Measurements from ENCODE around the gene TMF1. TPM values are rescaled to one million over a fixed set of nuclear protein-coding genes. Genes with fewer than 3 reads are reported as not detected.

Gene TMF1
- total and polyA plus RNA-seq, 7 experiments from 2014 or later, result 36.1 to 71.8 (median 47.7) TPM

- H3K4me3 ChIP-seq (ENCODE audit: low read length), result peak overlapping the region; percentile 46
- peak overlapping the region; percentile 87 to 99 (median 94) for H3K4me3 Mint-ChIP-seq
- no peak for DNase-seq
- CTCF ChIA-PET, result interaction anchor here (0.6 kb wide), 1 partner anchor 205 kb away, joined by 8 read pairs; no protein-coding TSS in a partner anchor
- H3K4me1 Mint-ChIP-seq, result peaks cover 52 to 74% (median 66%) of the 10 kb centered on the region in 7 donors
- H3K27me3 Mint-ChIP-seq, result no peaks in the 10 kb centered on the region
- H3K27me3 ChIP-seq (ENCODE audit: control insufficient read depth in 2 of 2, insufficient read depth in 2 of 2, low read length in 2 of 2), result no peaks in the 10 kb centered on the region
- intact Hi-C loops (cut with micrococcal nuclease), result loop anchor here in 1 of 2 donors (2.0 to 10.0 kb wide), 2 partner anchors 112 to 1978 kb away; no protein-coding TSS in a partner anchor
- H3K36me3 Mint-ChIP-seq, result peaks cover 0 to 49% (median 17%) of the 10 kb centered on the region in 5 donors
- no peaks in the 10 kb centered on the region for H3K9me3 ChIP-seq (ENCODE audit: control insufficient read depth in 2 of 3, low read length in 3 of 3)
- peak overlapping the region; percentile 54 to 98 (median 84) for H3K27ac Mint-ChIP-seq
- no peak for ATAC-seq
- POLR2A ChIA-PET, result interaction anchor here (0.6 to 10.9 kb wide), 7 partner anchors 6 to 35 kb away, joined by 3 to 103 read pairs (median 4); partner anchors contain the start of gene TMF1
- peaks cover 0 to 5% (median 0%) of the 10 kb centered on the region in 3 experiments for H3K36me3 ChIP-seq (ENCODE audit: control insufficient read depth in 2 of 3, insufficient read depth in 3 of 3, low read length in 3 of 3)
- peaks cover 61 to 64% of the 10 kb centered on the region in 2 donors for H3K4me1 ChIP-seq (ENCODE audit: control insufficient read depth in 2 of 2, insufficient read depth in 2 of 2, low read length in 2 of 2)
- peaks cover 0 to 2% (median 0%) of the 10 kb centered on the region in 11 donors for H3K9me3 Mint-ChIP-seq
- peak overlapping the region; percentile 76 for H3K27ac ChIP-seq (ENCODE audit: low read depth, low read length)
Observed at GRCh38 chr3:69087030-69087791, 35.1 kb upstream of the TMF1 start.

GRCh38 chr3:69085833-69086722 is 33.9 kb upstream of the TMF1 start:
- Mint-ChIP-seq H3K27me3 (no peaks in the 10 kb centered on the region), H3K27ac (peak overlapping the region; percentile 92 to 99 (median 98)), H3K4me1 (peaks cover 54 to 76% (median 68%) of the 10 kb centered on the region in 7 donors), H3K36me3 (peaks cover 0 to 44% (median 17%) of the 10 kb centered on the region in 5 donors), H3K4me3 (peak overlapping the region; percentile 88 to 99 (median 97)), H3K9me3 (peaks cover 0 to 2% (median 0%) of the 10 kb centered on the region in 11 donors)
- ATAC-seq (no peak), DNase-seq (peak in 5 of 9 donors; percentile 27 to 62 (median 40))
- POLR2A ChIA-PET, result interaction anchor here (0.9 to 10.9 kb wide), 9 partner anchors 7 to 65 kb away, joined by 3 to 103 read pairs (median 4); partner anchors contain the start of gene TMF1
- Histone ChIP-seq H3K4me3 (ENCODE audit: low read length) (peak overlapping the region; percentile 89), H3K27me3 (ENCODE audit: control insufficient read depth in 2 of 2, insufficient read depth in 2 of 2, low read length in 2 of 2) (no peaks in the 10 kb centered on the region), H3K36me3 (ENCODE audit: control insufficient read depth in 2 of 3, insufficient read depth in 3 of 3, low read length in 3 of 3) (peaks cover 0 to 5% (median 0%) of the 10 kb centered on the region in 3 experiments), H3K4me1 (ENCODE audit: control insufficient read depth in 2 of 2, insufficient read depth in 2 of 2, low read length in 2 of 2) (peaks cover 62 to 64% of the 10 kb centered on the region in 2 donors), H3K9me3 (ENCODE audit: control insufficient read depth in 2 of 3, low read length in 3 of 3) (no peaks in the 10 kb centered on the region), H3K27ac (ENCODE audit: low read depth, low read length) (peak overlapping the region; percentile 76)
- CTCF ChIA-PET, result no interaction called here
- intact Hi-C loops (cut with micrococcal nuclease), result loop anchor here (2.0 to 10.0 kb wide), 3 partner anchors 113 to 1979 kb away; partner anchors contain the start of gene SUCLG2 (in 1 of the 2)

- H3K27me3 Mint-ChIP-seq, result no peaks in the 10 kb centered on the region
- intact Hi-C loops (cut with micrococcal nuclease), result loop anchor here (2.0 to 10.0 kb wide), 2 partner anchors 1430 to 1980 kb away; partner anchors contain the start of gene SUCLG2 (in 1 of the 2)
- H3K27ac Mint-ChIP-seq, result peak overlapping the region; percentile 92 to 99 (median 98)
- Histone ChIP-seq H3K36me3 (ENCODE audit: control insufficient read depth in 2 of 3, insufficient read depth in 3 of 3, low read length in 3 of 3) (peaks cover 0 to 5% (median 0%) of the 10 kb centered on the region in 3 experiments), H3K4me3 (ENCODE audit: low read length) (peak overlapping the region; percentile 89), H3K27ac (ENCODE audit: low read depth, low read length) (peak overlapping the region; percentile 76), H3K9me3 (ENCODE audit: control insufficient read depth in 2 of 3, low read length in 3 of 3) (no peaks in the 10 kb centered on the region), H3K27me3 (ENCODE audit: control insufficient read depth in 2 of 2, insufficient read depth in 2 of 2, low read length in 2 of 2) (no peaks in the 10 kb centered on the region), H3K4me1 (ENCODE audit: control insufficient read depth in 2 of 2, insufficient read depth in 2 of 2, low read length in 2 of 2) (peaks cover 63% of the 10 kb centered on the region in 2 donors)
- ATAC-seq (no peak), DNase-seq (peak in 1 of 9 donors; percentile 19)
- H3K36me3 Mint-ChIP-seq, result peaks cover 0 to 38% (median 17%) of the 10 kb centered on the region in 5 donors
- H3K9me3 Mint-ChIP-seq, result peaks cover 0 to 2% (median 0%) of the 10 kb centered on the region in 11 donors
- CTCF ChIA-PET, result interaction anchor here (0.9 to 1.3 kb wide), 2 partner anchors 28 to 33 kb away, joined by 3 to 4 read pairs; no protein-coding TSS in a partner anchor
- POLR2A ChIA-PET, result interaction anchor here (0.7 to 10.9 kb wide), 10 partner anchors 8 to 75 kb away, joined by 3 to 103 read pairs (median 4); partner anchors contain the start of genes EOGT and TMF1
- peaks cover 51 to 77% (median 68%) of the 10 kb centered on the region in 7 donors for H3K4me1 Mint-ChIP-seq
- peak overlapping the region; percentile 88 to 99 (median 97) for H3K4me3 Mint-ChIP-seq
Observed at GRCh38 chr3:69085168-69085832, 33.2 kb upstream of the TMF1 start.

GRCh38 chr3:69084326-69085167 is 32.4 kb upstream of the TMF1 start, which contains the start of gene ARL6IP5:
Gene ARL6IP5, plus strand, starts transcription at chr3:69084937. Its CDS starts 111 bp downstream, at chr3:69085048.
- POLR2A ChIA-PET, result interaction anchor here (0.7 to 10.9 kb wide), 14 partner anchors 9 to 1346 kb away, joined by 3 to 103 read pairs (median 4); partner anchors contain the start of genes EOGT and TMF1
- peaks cover 44 to 72% (median 62%) of the 10 kb centered on the region in 7 donors for H3K4me1 Mint-ChIP-seq
- peak; percentile 84 for ATAC-seq
- intact Hi-C loops (cut with micrococcal nuclease), result loop anchor here (1.0 to 10.0 kb wide), 7 partner anchors 8 to 1980 kb away; partner anchors contain the start of genes SUCLG2 (in 2 of the 2), TMF1 (in 2 of the 2) and EOGT (in 1 of the 2)
- peak; percentile 71 to 95 (median 93) for DNase-seq
- H3K9me3 Mint-ChIP-seq, result peaks cover 0 to 2% (median 0%) of the 10 kb centered on the region in 11 donors
- Histone ChIP-seq H3K27me3 (ENCODE audit: control insufficient read depth in 2 of 2, insufficient read depth in 2 of 2, low read length in 2 of 2) (no peaks in the 10 kb centered on the region), H3K4me3 (ENCODE audit: low read length) (peak within 1 kb of the TSS; percentile 89), H3K4me1 (ENCODE audit: control insufficient read depth in 2 of 2, insufficient read depth in 2 of 2, low read length in 2 of 2) (peaks cover 58% of the 10 kb centered on the region in 2 donors), H3K9me3 (ENCODE audit: control insufficient read depth in 2 of 3, low read length in 3 of 3) (no peaks in the 10 kb centered on the region), H3K27ac (ENCODE audit: low read depth, low read length) (peak within 1 kb of the TSS; percentile 76), H3K36me3 (ENCODE audit: control insufficient read depth in 2 of 3, insufficient read depth in 3 of 3, low read length in 3 of 3) (peaks cover 0 to 5% (median 0%) of the 10 kb centered on the region in 3 experiments)
- CTCF ChIA-PET, result interaction anchor here (0.9 to 1.3 kb wide), 3 partner anchors 27 to 36 kb away, joined by 3 to 8 read pairs (median 4); no protein-coding TSS in a partner anchor
- no peaks in the 10 kb centered on the region for H3K27me3 Mint-ChIP-seq
- peak within 1 kb of the TSS; percentile 92 to 99 (median 98) for H3K27ac Mint-ChIP-seq
- peak within 1 kb of the TSS; percentile 88 to 99 (median 97) for H3K4me3 Mint-ChIP-seq
- H3K36me3 Mint-ChIP-seq, result peaks cover 0 to 31% (median 11%) of the 10 kb centered on the region in 5 donors

DNA sequence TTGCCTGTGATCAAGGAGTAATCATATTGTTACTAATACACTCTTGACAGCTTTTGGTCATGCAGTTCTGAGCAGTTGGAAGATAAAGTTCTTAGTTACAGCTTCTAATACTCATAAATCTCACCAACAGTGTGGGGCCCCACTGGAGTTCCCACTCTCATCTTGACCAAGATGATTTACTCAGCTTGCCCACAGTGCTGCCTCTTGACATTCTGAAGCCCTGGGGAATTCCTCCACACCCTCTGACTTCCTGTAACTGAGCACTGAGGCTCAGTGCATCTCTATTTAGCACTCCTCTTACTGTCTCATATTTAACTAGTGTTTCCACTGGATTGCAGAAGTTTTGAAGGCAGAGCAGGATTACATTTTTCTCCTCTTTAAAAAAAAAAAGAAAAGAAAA is 30.7 kb upstream of the TMF1 start:
- H3K4me1 Mint-ChIP-seq, result peaks cover 52 to 72% (median 62%) of the 10 kb centered on the region in 7 donors
- peak; percentile 58 for ATAC-seq
- intact Hi-C loops (cut with micrococcal nuclease), result loop anchor here in 1 of 2 donors (2.0 to 10.0 kb wide), 3 partner anchors 244 to 1982 kb away; partner anchors contain the start of gene SUCLG2
- DNase-seq, result peak in 4 of 9 donors; percentile 30 to 73 (median 50)
- POLR2A ChIA-PET, result interaction anchor here (0.9 to 10.9 kb wide), 7 partner anchors 11 to 1428 kb away, joined by 4 to 103 read pairs (median 7); partner anchors contain the start of genes EOGT and TMF1
- peak overlapping the region; percentile 55 to 98 (median 84) for H3K4me3 Mint-ChIP-seq
- peaks cover 0 to 28% (median 5%) of the 10 kb centered on the region in 5 donors for H3K36me3 Mint-ChIP-seq
- Histone ChIP-seq H3K36me3 (ENCODE audit: control insufficient read depth in 2 of 3, insufficient read depth in 3 of 3, low read length in 3 of 3) (peaks cover 0 to 5% (median 0%) of the 10 kb centered on the region in 3 experiments), H3K4me1 (ENCODE audit: control insufficient read depth in 2 of 2, insufficient read depth in 2 of 2, low read length in 2 of 2) (peaks cover 57 to 62% of the 10 kb centered on the region in 2 donors), H3K4me3 (ENCODE audit: low read length) (no peak overlapping the region), H3K9me3 (ENCODE audit: control insufficient read depth in 2 of 3, low read length in 3 of 3) (no peaks in the 10 kb centered on the region), H3K27me3 (ENCODE audit: control insufficient read depth in 2 of 2, insufficient read depth in 2 of 2, low read length in 2 of 2) (no peaks in the 10 kb centered on the region), H3K27ac (ENCODE audit: low read depth, low read length) (peak overlapping the region; percentile 76)
- H3K27ac Mint-ChIP-seq, result peak overlapping the region; percentile 89 to 99 (median 97)
- CTCF ChIA-PET, result interaction anchor here (1.0 kb wide), 2 partner anchors 19 to 37 kb away, joined by 3 read pairs; no protein-coding TSS in a partner anchor
- peaks cover 0 to 2% (median 0%) of the 10 kb centered on the region in 11 donors for H3K9me3 Mint-ChIP-seq
- no peaks in the 10 kb centered on the region for H3K27me3 Mint-ChIP-seq
